PFSK-1 (cell line): ENCODE measurements around the gene DALRD3.

Experiments used
- FOXP2 ChIP-seq: optimal IDR thresholded peaks from 2 replicates; pipeline ENCODE3; 2011; ENCODE audit warnings: borderline replicate concordance, control low read depth, inconsistent platforms; ENCODE audit not compliant: insufficient read depth; ENCODE audit errors: extremely low read length, extremely low read depth
- POLR2AphosphoS5 ChIP-seq: IDR thresholded peaks from 2 replicates; pipeline ENCODE4 v1.6.1; 2012; ENCODE audit warnings: low read depth, mild to moderate bottlenecking, control low read depth, low read length, moderate library complexity
- REST ChIP-seq, 2 experiments: IDR thresholded peaks; 2 replicates each; pipeline versions ENCODE4 v1.6.1 to v1.8.0; 2011 to 2012; ENCODE audit warnings: low read depth in 2 of 2, low read length in 2 of 2, control low read depth in 1 of 2, inconsistent platforms in 1 of 2, mild to moderate bottlenecking in 1 of 2, moderate library complexity in 1 of 2; ENCODE audit not compliant: insufficient read depth in 1 of 2
- SIN3A ChIP-seq: IDR thresholded peaks from 2 replicates; pipeline ENCODE4 v1.6.1; 2012; ENCODE audit warnings: mild to moderate bottlenecking, low read length, moderate library complexity, borderline replicate concordance; ENCODE audit not compliant: insufficient read depth
- TAF1 ChIP-seq: IDR thresholded peaks from 2 replicates; pipeline ENCODE4 v1.6.1; 2012; ENCODE audit warnings: low read length, control low read depth, borderline replicate concordance; ENCODE audit not compliant: insufficient read depth

Gene DALRD3

GRCh38 chr3:49035281-49035680, 16.9 kb upstream of the DALRD3 start:
- TF ChIP-seq FOXP2 (no peak), POLR2AphosphoS5 (no peak), SIN3A (no peak), REST (IDR thresholded peaks at IDR 0.05; ENCODE audit: insufficient read depth in 1 of 2, low read depth in 2 of 2, low read length in 2 of 2) (no peak), TAF1 (no peak)

GRCh38 chr3:49034650-49035049, 16.3 kb upstream of the DALRD3 start:
- TF ChIP-seq POLR2AphosphoS5: no peak
- TF ChIP-seq FOXP2: no peak
- TF ChIP-seq REST (IDR thresholded peaks at IDR 0.05; ENCODE audit: insufficient read depth in 1 of 2, low read depth in 2 of 2, low read length in 2 of 2): no peak
- no peak for TF ChIP-seq SIN3A
- TF ChIP-seq TAF1: no peak

- TF ChIP-seq REST (IDR thresholded peaks at IDR 0.05; ENCODE audit: insufficient read depth in 1 of 2, low read depth in 2 of 2, low read length in 2 of 2) (no peak), SIN3A (no peak), POLR2AphosphoS5 (no peak), TAF1 (no peak), FOXP2 (no peak)
Measured at GRCh38 chr3:49032646-49033304, 14.4 kb upstream of the DALRD3 start.

- no peak for TF ChIP-seq POLR2AphosphoS5
- TF ChIP-seq SIN3A: no peak
- TF ChIP-seq REST (IDR thresholded peaks at IDR 0.05; ENCODE audit: insufficient read depth in 1 of 2, low read depth in 2 of 2, low read length in 2 of 2): no peak
- no peak for TF ChIP-seq FOXP2
- no peak for TF ChIP-seq TAF1
Measured at GRCh38 chr3:49030321-49030720, 11.9 kb upstream of the DALRD3 start.

- TF ChIP-seq POLR2AphosphoS5: peak; percentile 17; the same call in 1 of the 2 replicates
- no peak for TF ChIP-seq SIN3A
- TF ChIP-seq TAF1: no peak; the same call in 1 of the 2 replicates
Measured at GRCh38 chr3:49029563-49029884, 11.1 kb upstream of the DALRD3 start.
